Measurements from ENCODE around the gene EGFL7. TPM values are rescaled to one million over a fixed set of nuclear protein-coding genes. Genes with fewer than 3 reads are reported as not detected.

Gene EGFL7
- total RNA-seq, 1 donor: 2.4 TPM

DNA sequence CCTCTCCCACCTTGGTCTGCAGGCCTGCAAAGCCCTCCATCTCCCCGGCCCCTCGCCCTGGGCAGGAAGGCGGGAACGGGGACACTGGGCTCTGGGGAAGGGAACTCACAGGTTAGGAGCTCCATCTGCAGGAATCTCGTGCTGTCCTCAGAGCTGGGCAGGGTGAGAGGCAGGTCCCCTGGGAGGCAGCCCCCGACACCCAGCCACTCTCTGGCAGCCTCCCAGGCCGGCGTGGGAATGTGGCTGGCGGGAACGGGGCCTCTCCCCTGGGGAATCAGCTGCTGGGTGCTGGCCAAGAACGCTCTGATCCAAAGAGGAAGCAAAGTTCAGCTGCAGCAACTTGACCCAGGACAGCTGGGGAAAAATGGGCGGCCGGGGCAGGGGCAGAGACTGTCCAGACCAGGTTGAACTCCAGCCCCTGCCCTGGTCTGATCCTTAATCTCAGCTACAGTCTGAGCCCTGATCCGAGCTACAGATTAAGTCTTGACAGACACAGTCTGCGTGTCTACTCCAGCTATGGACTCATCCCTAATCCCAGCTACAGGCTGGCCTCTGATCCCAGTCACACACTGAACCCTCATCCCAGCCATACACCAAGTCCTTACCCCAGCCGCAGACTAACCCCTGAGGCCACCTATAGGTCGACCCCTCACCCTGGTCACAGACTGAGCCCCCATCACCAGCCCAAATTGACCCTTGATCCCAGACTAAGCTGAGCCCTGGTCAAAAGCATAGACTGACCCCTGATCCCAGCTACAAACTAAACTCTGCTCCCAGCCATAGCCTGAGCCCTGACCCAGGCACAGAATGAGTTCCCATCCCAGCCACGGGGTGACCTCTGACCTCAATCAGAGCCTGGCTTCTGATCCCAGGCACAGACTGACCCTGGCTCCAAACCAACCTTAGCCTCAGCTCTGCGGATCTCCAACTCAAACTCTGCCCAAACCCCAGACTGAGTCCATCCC, 37.3 kb upstream of the EGFL7 start:
- TF ChIP-seq, protein P1, sequence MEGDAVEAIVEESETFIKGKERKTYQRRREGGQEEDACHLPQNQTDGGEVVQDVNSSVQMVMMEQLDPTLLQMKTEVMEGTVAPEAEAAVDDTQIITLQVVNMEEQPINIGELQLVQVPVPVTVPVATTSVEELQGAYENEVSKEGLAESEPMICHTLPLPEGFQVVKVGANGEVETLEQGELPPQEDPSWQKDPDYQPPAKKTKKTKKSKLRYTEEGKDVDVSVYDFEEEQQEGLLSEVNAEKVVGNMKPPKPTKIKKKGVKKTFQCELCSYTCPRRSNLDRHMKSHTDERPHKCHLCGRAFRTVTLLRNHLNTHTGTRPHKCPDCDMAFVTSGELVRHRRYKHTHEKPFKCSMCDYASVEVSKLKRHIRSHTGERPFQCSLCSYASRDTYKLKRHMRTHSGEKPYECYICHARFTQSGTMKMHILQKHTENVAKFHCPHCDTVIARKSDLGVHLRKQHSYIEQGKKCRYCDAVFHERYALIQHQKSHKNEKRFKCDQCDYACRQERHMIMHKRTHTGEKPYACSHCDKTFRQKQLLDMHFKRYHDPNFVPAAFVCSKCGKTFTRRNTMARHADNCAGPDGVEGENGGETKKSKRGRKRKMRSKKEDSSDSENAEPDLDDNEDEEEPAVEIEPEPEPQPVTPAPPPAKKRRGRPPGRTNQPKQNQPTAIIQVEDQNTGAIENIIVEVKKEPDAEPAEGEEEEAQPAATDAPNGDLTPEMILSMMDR (IDR thresholded peaks at IDR 0.05; ENCODE audit: insufficient read depth, low read length): peak; percentile 42
- H3K4me3 ChIP-seq (ENCODE audit: low read depth, low read length): no peak overlapping the region
- DNase-seq (ENCODE audit: low read depth): peak; percentile 33

- DNase-seq (ENCODE audit: low read depth): no peak
- TF ChIP-seq, protein P1 (IDR thresholded peaks at IDR 0.05; ENCODE audit: insufficient read depth, low read length): no peak
- no peak overlapping the region for H3K4me3 ChIP-seq (ENCODE audit: low read depth, low read length)
Measured at GRCh38 chr9:136626066-136626725, 36.5 kb upstream of the EGFL7 start.

DNA sequence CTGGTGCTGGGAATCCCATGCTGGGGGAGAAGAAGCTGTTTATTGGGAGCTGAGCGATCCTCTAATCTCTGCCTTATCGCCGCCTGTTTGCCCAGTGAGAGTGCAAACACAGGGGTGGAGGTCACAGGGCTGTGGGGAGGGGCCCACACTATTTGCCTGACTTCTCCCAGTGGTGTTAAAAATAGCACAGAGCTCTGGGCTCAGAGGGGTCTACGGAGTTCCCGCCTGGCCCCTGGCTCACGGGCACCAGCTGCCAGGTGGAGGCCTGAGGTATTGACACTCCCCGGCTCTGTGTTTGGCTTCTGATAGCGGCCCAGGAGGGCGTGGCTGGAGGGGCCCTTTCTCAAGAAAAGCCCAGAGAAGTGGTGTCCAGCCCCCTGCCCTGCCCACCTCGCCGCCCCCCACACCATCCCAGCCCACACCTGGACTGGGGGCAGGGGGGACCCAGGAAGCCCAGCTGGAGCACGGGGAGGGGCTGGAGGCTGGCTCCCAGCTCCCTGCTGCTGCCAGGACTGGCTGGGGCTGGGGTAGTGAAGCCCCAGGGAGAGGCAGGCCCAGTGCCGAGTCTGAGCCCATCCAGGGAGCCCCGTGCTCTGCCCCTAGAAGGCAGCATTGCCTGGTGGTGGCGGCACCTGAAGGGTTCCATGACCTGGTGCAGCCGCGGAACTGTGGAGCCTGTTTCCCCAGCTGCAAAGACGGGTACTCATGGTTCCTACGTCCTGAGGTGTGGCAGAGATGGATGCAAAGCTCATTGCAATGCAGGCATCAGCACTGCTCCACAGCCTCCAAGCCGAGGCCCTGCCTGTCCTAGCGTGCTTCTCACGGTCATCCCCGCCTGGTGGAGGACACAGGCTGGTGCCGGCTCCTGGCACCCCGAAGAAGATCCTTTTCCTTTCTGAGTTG, 35.7 kb upstream of the EGFL7 start:
- no peak for DNase-seq (ENCODE audit: low read depth)
- H3K4me3 ChIP-seq (ENCODE audit: low read depth, low read length): no peak overlapping the region
- TF ChIP-seq, protein P1 (IDR thresholded peaks at IDR 0.05; ENCODE audit: insufficient read depth, low read length): no peak

DNA sequence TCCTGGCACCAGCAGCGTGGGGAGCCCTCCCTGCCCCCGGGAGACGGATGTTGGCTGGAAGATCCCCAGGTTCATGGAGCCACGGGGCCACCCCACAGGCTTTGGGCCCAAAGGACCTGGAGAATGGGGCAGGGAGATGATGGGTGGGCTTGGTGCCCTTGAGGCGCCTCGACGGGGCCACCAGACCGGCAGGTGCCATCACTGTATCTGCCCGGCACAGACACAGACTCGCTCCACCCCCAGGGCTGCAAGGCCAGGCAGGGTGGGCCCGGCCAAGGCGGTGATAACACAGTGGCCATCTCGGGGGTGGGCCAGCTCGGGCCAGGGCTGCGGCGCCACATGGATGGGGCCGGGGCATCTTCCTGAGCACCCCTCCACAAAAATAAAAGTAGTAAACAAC, 35.0 kb upstream of the EGFL7 start:
- no peak overlapping the region for H3K4me3 ChIP-seq (ENCODE audit: low read depth, low read length)
- TF ChIP-seq, protein P1 (IDR thresholded peaks at IDR 0.05; ENCODE audit: insufficient read depth, low read length): no peak
- no peak for DNase-seq (ENCODE audit: low read depth)

DNA sequence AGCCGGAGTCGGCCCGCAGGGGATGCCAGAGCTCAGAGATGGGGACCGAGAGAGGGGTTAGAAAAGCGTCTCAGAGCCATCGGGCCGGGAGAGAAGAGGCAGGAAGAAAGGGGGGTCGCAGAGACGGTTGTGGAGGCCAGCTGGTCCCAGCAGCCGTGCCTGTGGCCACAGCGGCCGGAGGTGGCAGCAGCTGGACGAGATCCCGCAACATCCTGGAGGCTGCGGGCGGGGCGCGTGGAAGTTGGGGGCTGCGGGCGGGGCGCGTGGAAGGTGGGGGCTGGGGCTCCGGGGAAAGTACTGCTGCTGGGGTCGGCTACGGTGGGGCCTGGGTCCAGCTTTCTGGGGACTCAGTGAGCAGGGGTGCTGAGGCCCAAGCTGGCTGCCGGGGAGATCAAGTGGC, 34.4 kb upstream of the EGFL7 start:
- no peak for DNase-seq (ENCODE audit: low read depth)
- TF ChIP-seq, protein P1 (IDR thresholded peaks at IDR 0.05; ENCODE audit: insufficient read depth, low read length): no peak
- no peak overlapping the region for H3K4me3 ChIP-seq (ENCODE audit: low read depth, low read length)
